Epithelial cell of proximal tubule (primary cell): ENCODE measurements around the gene POU5F1. TPM values are rescaled to one million over a fixed set of nuclear protein-coding genes. Genes with fewer than 3 reads are reported as not detected.
"Not testable (repeated sequence)": the region's sequence is repeated elsewhere in the genome, so short reads cannot be mapped to it uniquely, and the experiment has no call there.

Source experiments
- DNase-seq: peaks from one replicate; pipeline ENCODE4 v3.0.0-alpha.2; 2011; ENCODE audit warnings: low read depth
- H3K4me3 ChIP-seq: 2 replicates; pipeline ENCODE4 v1.5.1; 2011; ENCODE audit warnings: low read depth, mild to moderate bottlenecking, low read length
- total RNA-seq: library from RNA; depleted of rRNA; stranded (reverse); fragments of >200 nt; gene quantifications from 2 replicates; pipeline ENCODE4 v1.2.3, GENCODE V29; 2015
- TF ChIP-seq, protein P1 (sequence below): conservative IDR thresholded peaks from 2 replicates; pipeline ENCODE4 v1.5.1; 2012; ENCODE audit warnings: low read depth, mild to moderate bottlenecking, low read length

Gene POU5F1
- total RNA-seq, 1 donor from 2014 or later: 5.1 TPM

DNA sequence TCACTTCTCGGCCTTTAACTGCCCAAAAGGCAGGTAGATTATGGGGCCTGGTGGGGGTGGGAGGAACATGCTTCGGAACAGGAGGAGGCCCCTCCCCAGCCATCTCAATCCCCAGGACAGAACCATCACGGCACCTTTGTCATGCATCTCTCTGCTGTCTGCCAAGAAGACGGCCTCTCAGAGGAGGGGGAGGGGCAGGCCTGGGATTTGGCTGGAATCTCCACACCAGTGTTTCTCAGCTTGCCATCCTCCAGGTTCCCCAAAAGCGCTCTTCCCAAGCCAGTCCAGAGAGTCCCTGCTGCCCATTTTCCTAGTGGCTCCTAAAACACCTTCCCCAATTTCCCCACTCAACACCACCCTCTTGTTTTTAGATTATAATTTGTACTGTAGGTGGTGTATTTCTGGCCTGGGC is 2.5 kb upstream of the POU5F1 start:
- no peak overlapping the region for H3K4me3 ChIP-seq
- no peak for DNase-seq
- TF ChIP-seq, protein P1, sequence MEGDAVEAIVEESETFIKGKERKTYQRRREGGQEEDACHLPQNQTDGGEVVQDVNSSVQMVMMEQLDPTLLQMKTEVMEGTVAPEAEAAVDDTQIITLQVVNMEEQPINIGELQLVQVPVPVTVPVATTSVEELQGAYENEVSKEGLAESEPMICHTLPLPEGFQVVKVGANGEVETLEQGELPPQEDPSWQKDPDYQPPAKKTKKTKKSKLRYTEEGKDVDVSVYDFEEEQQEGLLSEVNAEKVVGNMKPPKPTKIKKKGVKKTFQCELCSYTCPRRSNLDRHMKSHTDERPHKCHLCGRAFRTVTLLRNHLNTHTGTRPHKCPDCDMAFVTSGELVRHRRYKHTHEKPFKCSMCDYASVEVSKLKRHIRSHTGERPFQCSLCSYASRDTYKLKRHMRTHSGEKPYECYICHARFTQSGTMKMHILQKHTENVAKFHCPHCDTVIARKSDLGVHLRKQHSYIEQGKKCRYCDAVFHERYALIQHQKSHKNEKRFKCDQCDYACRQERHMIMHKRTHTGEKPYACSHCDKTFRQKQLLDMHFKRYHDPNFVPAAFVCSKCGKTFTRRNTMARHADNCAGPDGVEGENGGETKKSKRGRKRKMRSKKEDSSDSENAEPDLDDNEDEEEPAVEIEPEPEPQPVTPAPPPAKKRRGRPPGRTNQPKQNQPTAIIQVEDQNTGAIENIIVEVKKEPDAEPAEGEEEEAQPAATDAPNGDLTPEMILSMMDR: no peak

DNA sequence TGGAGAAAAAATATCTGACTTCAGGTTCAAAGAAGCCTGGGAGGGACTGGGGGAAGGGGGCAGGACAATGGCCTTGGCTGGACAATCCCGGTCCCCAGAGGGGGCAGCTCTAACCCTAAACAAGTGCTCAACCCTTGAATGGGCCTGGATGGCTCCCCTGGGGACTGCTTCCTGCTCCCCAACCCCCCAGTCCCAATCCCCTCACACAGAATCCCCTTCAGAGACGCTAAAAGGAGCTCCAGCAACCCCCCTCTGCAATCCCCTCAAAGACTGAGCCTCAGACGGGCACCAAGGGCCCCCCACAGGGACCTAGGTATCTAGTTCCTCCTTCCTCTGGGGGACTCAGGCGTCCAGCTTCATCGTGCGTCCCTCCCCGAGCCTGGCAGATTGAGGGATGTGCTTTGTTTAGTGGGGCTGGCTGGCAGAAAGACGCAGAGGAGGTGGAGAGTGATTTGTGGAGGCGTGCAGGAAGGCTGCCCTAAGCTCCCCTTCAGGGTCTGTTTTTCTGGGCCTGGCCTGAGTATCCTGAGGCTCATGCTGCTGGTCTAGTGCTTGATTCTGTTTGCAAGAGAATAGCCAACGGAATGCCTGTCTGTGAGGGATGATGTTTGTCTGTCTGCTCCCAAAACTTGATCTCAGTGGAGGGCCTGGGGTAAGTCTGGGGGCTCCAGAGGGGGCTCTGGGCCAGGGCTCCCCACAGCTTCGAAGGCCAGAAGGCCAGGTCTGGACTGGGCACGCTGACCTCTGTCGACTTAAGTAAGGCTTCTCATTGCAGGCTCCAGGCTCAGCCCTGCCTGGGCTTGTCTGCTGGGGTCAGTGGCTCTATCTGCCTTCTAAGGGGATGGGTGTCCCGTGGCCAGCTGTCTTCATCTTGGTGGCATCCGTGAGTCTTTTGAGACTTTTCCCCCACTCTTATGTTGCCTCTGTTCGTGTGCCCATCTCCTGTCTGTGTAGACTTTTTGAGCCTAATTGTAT is 1.7 kb upstream of the POU5F1 start:
- TF ChIP-seq, protein P1: no peak
- H3K4me3 ChIP-seq: no peak overlapping the region
- DNase-seq: no peak

DNA sequence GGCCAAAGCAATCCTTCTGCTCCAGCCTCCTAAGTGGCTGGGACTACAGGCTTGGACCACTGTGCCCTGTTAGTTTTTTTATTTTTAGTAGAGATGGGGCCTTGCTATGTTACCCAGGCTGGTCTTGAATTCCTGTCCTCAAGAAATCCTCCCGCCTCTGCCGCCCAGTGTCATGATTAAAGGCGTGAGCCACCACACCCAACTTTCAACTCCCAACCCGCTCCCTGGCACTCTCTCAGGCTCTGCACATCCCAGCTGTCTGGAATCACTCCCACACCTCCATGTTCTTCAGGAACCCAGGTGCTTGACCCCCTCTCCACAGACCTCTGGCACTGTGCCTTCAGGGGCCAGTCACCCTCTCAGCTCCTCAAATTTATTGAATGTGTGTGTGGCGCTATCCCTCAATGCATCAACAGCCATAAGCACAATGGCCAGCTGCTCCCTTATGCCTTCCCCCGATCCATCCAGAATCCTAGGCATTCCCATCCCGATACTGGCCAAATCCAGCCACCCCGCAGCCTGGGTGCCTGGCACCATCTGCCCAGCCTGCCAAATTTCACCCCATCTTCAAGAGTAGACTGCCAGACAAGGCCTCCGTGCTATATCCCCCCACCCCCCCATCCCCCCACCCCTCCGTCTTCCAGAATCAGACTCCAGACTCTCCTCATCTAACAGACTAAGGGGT is 647 bp upstream of the POU5F1 start:
- no peak overlapping the region for H3K4me3 ChIP-seq
- TF ChIP-seq, protein P1: no peak
- DNase-seq: no peak

DNA sequence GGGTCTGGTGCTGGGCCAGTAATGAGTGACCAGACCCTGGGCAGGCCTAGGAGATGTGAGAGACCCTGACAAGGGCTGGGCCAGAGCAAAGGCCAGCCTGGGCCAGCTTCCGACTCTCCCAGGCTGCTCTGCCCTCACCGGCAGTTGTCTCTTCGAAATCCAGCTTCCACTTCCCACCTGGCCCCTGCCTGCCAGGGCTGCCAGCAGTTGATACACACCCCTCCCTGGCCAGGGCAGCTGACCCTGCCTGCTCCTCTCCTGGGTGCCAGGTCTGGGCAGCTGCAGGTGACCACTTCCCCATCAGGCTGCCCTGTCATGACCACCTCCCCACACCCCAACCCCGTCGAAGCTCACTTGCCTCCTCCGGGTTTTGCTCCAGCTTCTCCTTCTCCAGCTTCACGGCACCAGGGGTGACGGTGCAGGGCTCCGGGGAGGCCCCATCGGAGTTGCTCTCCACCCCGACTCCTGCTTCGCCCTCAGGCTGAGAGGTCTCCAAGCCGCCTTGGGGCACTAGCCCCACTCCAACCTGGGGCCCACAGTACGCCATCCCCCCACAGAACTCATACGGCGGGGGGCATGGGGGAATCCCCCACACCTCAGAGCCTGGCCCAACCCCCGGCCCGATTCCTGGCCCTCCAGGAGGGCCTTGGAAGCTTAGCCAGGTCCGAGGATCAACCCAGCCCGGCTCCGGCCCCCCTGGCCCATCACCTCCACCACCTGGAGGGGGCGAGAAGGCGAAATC is 453 bp downstream of the POU5F1 start:
- H3K4me3 ChIP-seq, DNase-seq: not testable (repeated sequence)

DNA sequence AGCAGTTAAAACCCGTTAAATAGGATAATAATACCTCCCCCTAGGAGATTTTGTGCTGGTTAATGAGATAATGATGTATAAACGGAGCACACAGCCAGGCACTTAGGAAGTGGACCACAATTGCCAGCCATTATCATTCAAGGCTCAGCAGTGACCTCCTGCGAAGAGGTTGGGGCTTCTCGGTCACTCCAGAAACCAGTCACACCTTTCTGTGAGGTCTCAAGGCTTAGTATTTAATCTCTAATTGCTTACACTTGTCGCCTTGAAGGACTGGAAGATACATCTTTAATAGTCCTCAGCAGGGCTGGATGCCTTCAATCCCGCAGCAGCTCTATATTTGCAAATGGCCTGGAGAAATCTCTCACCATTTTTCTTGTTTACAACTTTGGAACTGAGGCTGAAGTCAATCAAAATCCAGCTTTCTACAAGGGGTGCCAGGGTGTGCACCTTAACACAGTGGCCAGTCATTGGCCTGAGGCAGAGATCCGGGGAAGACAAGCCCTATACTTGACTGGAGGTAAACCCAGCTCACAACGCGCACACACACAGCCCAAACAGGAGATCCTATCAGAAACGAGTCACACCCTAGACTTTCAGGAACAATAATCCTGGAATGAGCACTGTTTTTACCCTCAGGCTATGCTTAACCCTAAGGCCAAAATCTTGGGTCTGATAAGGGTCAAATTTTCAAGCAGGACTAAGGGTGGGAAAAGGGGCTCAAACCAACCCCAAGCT is 1.2 kb downstream of the POU5F1 start:
- no peak for DNase-seq
- TF ChIP-seq, protein P1: no peak
- H3K4me3 ChIP-seq: no peak overlapping the region

DNA sequence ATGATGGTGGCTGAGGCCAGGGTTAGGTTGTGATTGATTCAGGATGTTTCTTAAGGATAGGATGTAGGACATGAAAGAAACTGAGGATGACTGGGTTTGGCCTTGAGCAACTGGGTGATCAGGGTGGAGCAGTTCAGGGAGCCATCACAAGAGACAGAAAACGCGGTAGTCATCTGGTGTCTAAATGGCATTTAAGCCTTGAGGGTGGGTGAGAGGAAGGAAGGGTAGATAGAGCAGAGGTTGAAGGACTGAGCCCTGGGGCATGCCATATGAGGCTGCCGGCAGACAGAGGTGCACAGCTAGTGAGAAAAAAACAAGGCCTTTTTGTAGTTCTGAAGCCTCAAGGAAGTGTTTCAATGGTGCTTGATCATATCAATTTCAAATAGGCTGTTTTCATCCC is 1.9 kb downstream of the POU5F1 start:
- TF ChIP-seq, protein P1: no peak
- H3K4me3 ChIP-seq: no peak overlapping the region
- no peak for DNase-seq
